ENCODE data around the gene IFNL3. TPM values are rescaled to one million over a fixed set of nuclear protein-coding genes. Genes with fewer than 3 reads are reported as not detected.

The IFNL3 gene
- total and polyA plus RNA-seq, 2 of the 13 experiments (the other 11 are each of a cell fraction or from before 2014, with no cell fraction given): not detected

- FAIRE-seq (no peak), DNase-seq (ENCODE audit: low spot score) (no peak), ATAC-seq (no peak)
- peaks cover 5 to 53% of the 10 kb centered on the region in 2 experiments for H3K27me3 ChIP-seq (ENCODE audit: control insufficient read depth in 1 of 2, insufficient read depth in 2 of 2, low read length in 2 of 2)
- no peak overlapping the region for H3K4me3 ChIP-seq (replicated peaks in 1 of 3; ENCODE audit: insufficient read depth in 1 of 3, low read depth in 2 of 3, low read length in 3 of 3)
- no peak overlapping the region for H3K4me2 ChIP-seq (ENCODE audit: low read depth, low read length)
- peaks cover 21% of the 10 kb centered on the region for H3K4me1 ChIP-seq (ENCODE audit: insufficient read depth, low read length)
- H3K9ac ChIP-seq (ENCODE audit: insufficient read depth, low read depth, low read length): no peak overlapping the region
- H3K27ac ChIP-seq (ENCODE audit: extremely low read length, insufficient read depth, low read length): no peak overlapping the region
- no peaks in the 10 kb centered on the region for H3K36me3 ChIP-seq (replicated peaks in 1 of 2; ENCODE audit: control insufficient read depth in 1 of 2, insufficient read depth in 2 of 2, low read length in 2 of 2)
- intact Hi-C loops (cut with micrococcal nuclease; ENCODE audit: unreplicated experiment) (no loop called here), in situ Hi-C loops (cut with HindIII; ENCODE audit: extremely low pct_ligation_motif_present, low pct_unique_long_range_greater_than_20kb) (no loop called here)
- H3K9me3 ChIP-seq (ENCODE audit: low read length): no peaks in the 10 kb centered on the region
- no peaks in the 10 kb centered on the region for H3K79me2 ChIP-seq (ENCODE audit: insufficient read depth, low read length)
- 42% methylated on average over 4 of the region's 5 CpGs for WGBS (ENCODE audit: low lambda C conversion rate)
- no peak overlapping the region for H2AFZ ChIP-seq (ENCODE audit: low read length)
- BruUV-seq (replicated peaks): no TSS peak
- POLR2A ChIA-PET: interaction anchor here (1.6 kb wide), 1 partner anchor 193 kb away, joined by 3 read pairs; the partner anchor contains the start of genes MED29 and PAF1
- TF ChIP-seq STAG1 (CRISPR knock-in tag; IDR thresholded peaks at IDR 0.05) (peak; percentile 29; the same call in 1 of the 2 replicates), BRCA1 (CRISPR knock-in tag; IDR thresholded peaks at IDR 0.05) (no peak), CTCF (CRISPR knock-in tag; IDR thresholded peaks at IDR 0.05) (peak; percentile 40; the same call in 1 of the 2 replicates)
- H4K20me1 ChIP-seq (ENCODE audit: insufficient read depth, low read length): no peaks in the 10 kb centered on the region
- CTCF ChIA-PET (ENCODE audit: low intra/inter-chr PET ratio, low total read pairs): no interaction called here
Measured at GRCh38 chr19:39197808-39198207, 47.0 kb downstream of the IFNL3 start.

- no peaks in the 10 kb centered on the region for H3K9me3 ChIP-seq (ENCODE audit: low read length)
- ATAC-seq (no peak), DNase-seq (ENCODE audit: low spot score) (no peak), FAIRE-seq (no peak)
- peaks cover 5 to 52% of the 10 kb centered on the region in 2 experiments for H3K27me3 ChIP-seq (ENCODE audit: control insufficient read depth in 1 of 2, insufficient read depth in 2 of 2, low read length in 2 of 2)
- H3K4me2 ChIP-seq (ENCODE audit: low read depth, low read length): peak within 1 kb of the TSS; percentile 23; the same call in 1 of the 2 replicates
- no peak within 1 kb of the TSS for H2AFZ ChIP-seq (ENCODE audit: low read length)
- H3K4me3 ChIP-seq (replicated peaks in 1 of 3; ENCODE audit: insufficient read depth in 1 of 3, low read depth in 2 of 3, low read length in 3 of 3): no peak within 1 kb of the TSS; a peak in 1 of 6 replicates
- 26% methylated on average over 9 of the region's 51 CpGs for WGBS (ENCODE audit: low lambda C conversion rate)
- ChIA-PET CTCF (ENCODE audit: low intra/inter-chr PET ratio, low total read pairs) (no interaction called here), POLR2A (no interaction called here)
- H3K79me2 ChIP-seq (ENCODE audit: insufficient read depth, low read length): no peaks in the 10 kb centered on the region
- intact Hi-C loops (cut with micrococcal nuclease; ENCODE audit: unreplicated experiment) (no loop called here), in situ Hi-C loops (cut with HindIII; ENCODE audit: extremely low pct_ligation_motif_present, low pct_unique_long_range_greater_than_20kb) (no loop called here)
- H3K27ac ChIP-seq (ENCODE audit: extremely low read length, insufficient read depth, low read length): no peak within 1 kb of the TSS
- no TSS peak for BruUV-seq (replicated peaks)
- no peak within 1 kb of the TSS for H3K9ac ChIP-seq (ENCODE audit: insufficient read depth, low read depth, low read length)
- H3K4me1 ChIP-seq (ENCODE audit: insufficient read depth, low read length): peaks cover 15% of the 10 kb centered on the region
- H4K20me1 ChIP-seq (ENCODE audit: insufficient read depth, low read length): no peaks in the 10 kb centered on the region
- no peaks in the 10 kb centered on the region for H3K36me3 ChIP-seq (replicated peaks in 1 of 2; ENCODE audit: control insufficient read depth in 1 of 2, insufficient read depth in 2 of 2, low read length in 2 of 2)
- peak; percentile 18; the same call in 1 of the 2 replicates for TF ChIP-seq ZNF687 (CRISPR knock-in tag; IDR thresholded peaks at IDR 0.05)
- no peak for TF ChIP-seq PRDM15 (CRISPR knock-in tag; IDR thresholded peaks at IDR 0.05)
- TF ChIP-seq CCAR2 (optimal IDR thresholded peaks at IDR 0.05; ENCODE audit: low read depth, low read length): no peak
- TF ChIP-seq ZSCAN22 (CRISPR knock-in tag; IDR thresholded peaks at IDR 0.05): peak; percentile 1; the same call in 1 of the 2 replicates
Measured at GRCh38 chr19:39196860-39197562, 47.8 kb downstream of the IFNL3 start, which contains the start of gene NCCRP1. TSS of gene NCCRP1 (plus strand) at chr19:39196964. CDS start at chr19:39196983, 19 bp downstream.
